Stomach (tissue), 9 donors: ENCODE measurements around the gene TIMP1. TPM values are rescaled to one million over a fixed set of nuclear protein-coding genes. Genes with fewer than 3 reads are reported as not detected.

ENCODE experiments used
- DNase-seq, 2 donors: peaks; one replicate each; pipeline versions ENCODE4 v3.0.0 to v3.0.0-alpha.2; 2013 to 2019
- H3K27ac ChIP-seq, 5 donors: fragments of 200-600 bp in 4 of 5; sonication (generic) in 4 of 5; one replicate each; pipeline ENCODE4 v1.5.1; 2013 to 2019; ENCODE audit warnings: mild to moderate bottlenecking in 1 of 5, moderate library complexity in 1 of 5
- H3K27me3 ChIP-seq, 3 donors: fragments of 200-600 bp; sonication (generic); one replicate each; pipeline ENCODE4 v1.5.1; 2017 to 2019; ENCODE audit warnings: mixed run types in 1 of 3
- H3K36me3 ChIP-seq, 4 donors: fragments of 200-600 bp; sonication (generic); 1 replicate in 3 of 4; 2 replicates in 1 of 4; pipeline ENCODE4 v1.5.1; 2016 to 2019
- H3K4me1 ChIP-seq, 4 donors: fragments of 200-600 bp; sonication (generic); one replicate each; pipeline ENCODE4 v1.5.1; 2016 to 2019
- H3K4me3 ChIP-seq, 4 donors: fragments of 200-600 bp; sonication (generic) in 3 of 4; one replicate each; pipeline ENCODE4 v1.5.1; 2016 to 2019; ENCODE audit warnings: mild to moderate bottlenecking in 1 of 4
- H3K9me3 ChIP-seq, 4 donors: fragments of 200-600 bp; sonication (generic); one replicate each; pipeline ENCODE4 v1.5.1; 2016 to 2019
- CTCF ChIP-seq, 7 experiments: fragments of 450-650 bp in 4 of 7; fragments of 200-600 bp in 3 of 7; sonication (generic) in 3 of 7; IDR thresholded peaks; one replicate each; pipeline ENCODE4 v1.5.1; 2016 to 2019; ENCODE audit warnings: antibody characterized with exemption in 7 of 7, control low read depth in 2 of 7, mild to moderate bottlenecking in 1 of 7
- EP300 ChIP-seq: sonication (generic); formaldehyde crosslinking; IDR thresholded peaks from one replicate; pipeline ENCODE4 v1.6.1; 2017; ENCODE audit warnings: antibody characterized with exemption
- POLR2A ChIP-seq, 4 donors: fragments of 450-650 bp; IDR thresholded peaks; one replicate each; pipeline ENCODE4 v1.6.1; 2016; ENCODE audit warnings: antibody characterized with exemption in 4 of 4, control low read depth in 2 of 4, mild to moderate bottlenecking in 1 of 4, moderate library complexity in 1 of 4
- POLR2AphosphoS5 ChIP-seq, 3 donors: sonication (generic); formaldehyde crosslinking; IDR thresholded peaks; one replicate each; pipeline ENCODE4 v1.6.1; 2016; ENCODE audit warnings: antibody characterized with exemption in 3 of 3
- WGBS, 5 donors: extraction: QIAGEN DNeasy Blood & Tissue Kit in 3 of 5; methylation state at CpG; one replicate each; pipeline versions ENCODE4 v1.1.5 to v1.1.7; 2013 to 2018; 5-methylcytosine and 5-hydroxymethylcytosine counted together
- intact Hi-C: fragments of 100-400 bp; cut with DNase I; formaldehyde crosslinking; loops from one replicate; pipeline ENCODE4 v1.15.1; 2023; ENCODE audit warnings: low total_unique reads
- polyA plus RNA-seq, 3 donors: library from polyadenylated mRNA; stranded (reverse); fragments of 200-250 nt; gene quantifications; one replicate each; pipeline ENCODE4 v1.2.3, GENCODE V29; 2013
- total RNA-seq, 5 donors: library from RNA; depleted of rRNA; stranded (reverse); fragments of >200 nt; gene quantifications; one replicate each; pipeline versions ENCODE4 v1.1.0 to v1.2.3, GENCODE V29; 2014 to 2016
- donor health status: healthy with polysubstance abuse.
- donor health status: Bipolar disorder and iron deficiency.
- donor health status: healthy.

Gene TIMP1
- total and polyA plus RNA-seq, 8 donors = 40.0 to 237 (median 93.9) TPM

- no peak for TF ChIP-seq POLR2A (IDR thresholded peaks at IDR 0.05)
- no peak for TF ChIP-seq EP300
- H3K36me3 ChIP-seq = peaks cover 11 to 32% (median 29%) of the 10 kb centered on the region in 4 donors
- WGBS, 5 donors = 9 to 47% (median 19%) methylated on average over 3 to 35 of the region's 41 CpGs
- H3K27me3 ChIP-seq = no peaks in the 10 kb centered on the region
- peak overlapping the region; percentile 1 to 29 (median 27) for H3K4me3 ChIP-seq
- peak in 1 of 2 donors; percentile 53 for DNase-seq
- H3K4me1 ChIP-seq = peaks cover 0 to 36% (median 14%) of the 10 kb centered on the region in 4 donors
- intact Hi-C loops = no loop called here
- H3K27ac ChIP-seq = peak overlapping the region; percentile 30 to 69 (median 47)
- no peaks in the 10 kb centered on the region for H3K9me3 ChIP-seq
Measured at GRCh38 chrX:47574076-47574546, 8.1 kb upstream of the TIMP1 start.

GRCh38 chrX:47574547-47575301, 7.5 kb upstream of the TIMP1 start:
- Histone ChIP-seq H3K36me3 (peaks cover 5 to 26% (median 23%) of the 10 kb centered on the region in 4 donors), H3K27me3 (no peaks in the 10 kb centered on the region), H3K27ac (peak overlapping the region in 4 of 5 donors; percentile 41 to 69 (median 56)), H3K4me3 (peak overlapping the region; percentile 1 to 29 (median 27)), H3K4me1 (peaks cover 0 to 40% (median 14%) of the 10 kb centered on the region in 4 donors), H3K9me3 (no peaks in the 10 kb centered on the region)
- intact Hi-C loops = no loop called here
- WGBS, 5 donors = 23 to 54% (median 37%) methylated on average over 14 to 26 of the region's 27 CpGs
- peak in 1 of 2 donors; percentile 41 for DNase-seq
- TF ChIP-seq POLR2AphosphoS5 (IDR thresholded peaks at IDR 0.05) = no peak
- TF ChIP-seq CTCF (IDR thresholded peaks at IDR 0.05) = no peak
- TF ChIP-seq EP300 = no peak
- no peak for TF ChIP-seq POLR2A (IDR thresholded peaks at IDR 0.05)

GRCh38 chrX:47576021-47576898, 6.0 kb upstream of the TIMP1 start:
- peaks cover 0 to 10% (median 8%) of the 10 kb centered on the region in 4 donors for H3K36me3 ChIP-seq
- 88 to 96% (median 93%) methylated on average over 19 to 20 of the region's 20 CpGs for WGBS, 5 donors
- no peak overlapping the region for H3K27ac ChIP-seq
- H3K9me3 ChIP-seq = no peaks in the 10 kb centered on the region
- TF ChIP-seq POLR2AphosphoS5 (IDR thresholded peaks at IDR 0.05) (no peak), POLR2A (IDR thresholded peaks at IDR 0.05) (no peak), EP300 (no peak), CTCF (IDR thresholded peaks at IDR 0.05) (no peak)
- no peak overlapping the region for H3K4me3 ChIP-seq
- no peaks in the 10 kb centered on the region for H3K27me3 ChIP-seq
- intact Hi-C loops = no loop called here
- H3K4me1 ChIP-seq = peaks cover 0 to 40% (median 14%) of the 10 kb centered on the region in 4 donors
- no peak for DNase-seq

GRCh38 chrX:47577424-47577823, 4.8 kb upstream of the TIMP1 start:
- 39 to 66% (median 57%) methylated on average over 3 to 9 of the region's 9 CpGs for WGBS, 5 donors
- Histone ChIP-seq H3K4me1 (peaks cover 7 to 48% (median 14%) of the 10 kb centered on the region in 4 donors), H3K4me3 (no peak overlapping the region), H3K9me3 (no peaks in the 10 kb centered on the region), H3K27me3 (no peaks in the 10 kb centered on the region), H3K27ac (no peak overlapping the region), H3K36me3 (no peaks in the 10 kb centered on the region)
- DNase-seq = no peak
- TF ChIP-seq CTCF (IDR thresholded peaks at IDR 0.05) (no peak), POLR2AphosphoS5 (IDR thresholded peaks at IDR 0.05) (no peak), POLR2A (IDR thresholded peaks at IDR 0.05) (no peak), EP300 (no peak)
- intact Hi-C loops = no loop called here
